ENCODE results near the gene RADIL.

The RADIL gene

GRCh38 chr7:4837803-4838625 is 45.5 kb downstream of the RADIL start:
- TF ChIP-seq ZNF449 (tag by site-specific recombination; IDR thresholded peaks at IDR 0.05) (peak; percentile 95), ZNF404 (tag by site-specific recombination; IDR thresholded peaks at IDR 0.05) (no peak), ZNF692 (tag by site-specific recombination; IDR thresholded peaks at IDR 0.05) (no peak), ZIC2 (tag by site-specific recombination; IDR thresholded peaks at IDR 0.05) (peak; percentile 65), ZNF530 (tag by site-specific recombination; IDR thresholded peaks at IDR 0.05; ENCODE audit: low read depth) (no peak), ZBTB8A (tag by site-specific recombination; IDR thresholded peaks at IDR 0.05) (peak; percentile 46; the same call in 1 of the 2 replicates), ZNF138 (tag by site-specific recombination; IDR thresholded peaks at IDR 0.05; ENCODE audit: borderline replicate concordance) (no peak), ZNF423 (tag by site-specific recombination; IDR thresholded peaks at IDR 0.05) (no peak)
- ChIA-PET POLR2A (no interaction called here), CTCF (interaction anchor here (0.6 to 1.2 kb wide), 2 partner anchors 8 to 136 kb away, joined by 3 read pairs; no protein-coding TSS in a partner anchor)
- Histone ChIP-seq H3K9me3 (ENCODE audit: control insufficient read depth, insufficient read depth, low read depth, low read length) (no peaks in the 10 kb centered on the region), H3K4me1 (ENCODE audit: control insufficient read depth, insufficient read depth, low read length) (no peaks in the 10 kb centered on the region), H3K27ac (ENCODE audit: extremely low read depth, low read depth, low read length) (no peak overlapping the region), H3K36me3 (ENCODE audit: control insufficient read depth in 2 of 2, insufficient read depth in 1 of 2, low read length in 2 of 2) (no peaks in the 10 kb centered on the region), H3K4me3 (ENCODE audit: low read depth, low read length) (no peak overlapping the region)

GRCh38 chr7:4837041-4837802 is 46.3 kb downstream of the RADIL start:
- H3K9me3 ChIP-seq (ENCODE audit: control insufficient read depth, insufficient read depth, low read depth, low read length) = no peaks in the 10 kb centered on the region
- ChIA-PET POLR2A (no interaction called here), CTCF (interaction anchor here (0.6 kb wide), 1 partner anchor 137 kb away, joined by 3 read pairs; no protein-coding TSS in a partner anchor)
- H3K36me3 ChIP-seq (ENCODE audit: control insufficient read depth in 2 of 2, insufficient read depth in 1 of 2, low read length in 2 of 2) = no peaks in the 10 kb centered on the region
- H3K27ac ChIP-seq (ENCODE audit: extremely low read depth, low read depth, low read length) = no peak overlapping the region
- no peaks in the 10 kb centered on the region for H3K4me1 ChIP-seq (ENCODE audit: control insufficient read depth, insufficient read depth, low read length)
- TF ChIP-seq ZSCAN4 (tag by site-specific recombination; IDR thresholded peaks at IDR 0.05) (peak; percentile 65; the same call in 1 of the 2 replicates), ZNF202 (tag by site-specific recombination; IDR thresholded peaks at IDR 0.05; ENCODE audit: borderline replicate concordance) (no peak)
- no peak overlapping the region for H3K4me3 ChIP-seq (ENCODE audit: low read depth, low read length)

- ChIA-PET POLR2A (no interaction called here), CTCF (no interaction called here)
- no peak overlapping the region for H3K4me3 ChIP-seq (ENCODE audit: low read depth, low read length)
- no peak overlapping the region for H3K27ac ChIP-seq (ENCODE audit: extremely low read depth, low read depth, low read length)
- H3K4me1 ChIP-seq (ENCODE audit: control insufficient read depth, insufficient read depth, low read length) = no peaks in the 10 kb centered on the region
- no peaks in the 10 kb centered on the region for H3K9me3 ChIP-seq (ENCODE audit: control insufficient read depth, insufficient read depth, low read depth, low read length)
- H3K36me3 ChIP-seq (ENCODE audit: control insufficient read depth in 2 of 2, insufficient read depth in 1 of 2, low read length in 2 of 2) = no peaks in the 10 kb centered on the region
- no peak for TF ChIP-seq PRDM2 (tag by site-specific recombination; IDR thresholded peaks at IDR 0.05; ENCODE audit: borderline replicate concordance)
- no peak for TF ChIP-seq ZNF354C (tag by site-specific recombination; IDR thresholded peaks at IDR 0.05; ENCODE audit: borderline replicate concordance, low read depth)
- no peak for TF ChIP-seq ZNF214 (tag by site-specific recombination; IDR thresholded peaks at IDR 0.05; ENCODE audit: borderline replicate concordance)
- no peak for TF ChIP-seq KLF9 (tag by site-specific recombination; IDR thresholded peaks at IDR 0.05; ENCODE audit: low read depth)
- no peak for TF ChIP-seq ELK4 (IDR thresholded peaks at IDR 0.05; ENCODE audit: borderline replicate concordance, low read depth, low read length)
- TF ChIP-seq ZNF792 (tag by site-specific recombination; IDR thresholded peaks at IDR 0.05) = no peak
- no peak for TF ChIP-seq ZNF114 (tag by site-specific recombination; IDR thresholded peaks at IDR 0.05)
These were observed 47.3 kb downstream of the RADIL start for GRCh38 chr7:4836206-4836661.
